Parathyroid adenoma (tissue), 2 donors: ENCODE measurements around the gene NOTCH1.

Source experiments
- H2AFZ ChIP-seq: fragments of 300-600 bp; sonication (generic); one replicate; pipeline ENCODE4 v1.7.0; 2017; ENCODE audit warnings: antibody characterized with exemption, mild to moderate bottlenecking
- H3K27ac ChIP-seq: fragments of 300-600 bp; sonication (generic); one replicate; pipeline ENCODE4 v1.7.0; 2017
- H3K27me3 ChIP-seq: fragments of 300-600 bp; sonication (generic); one replicate; pipeline ENCODE4 v1.7.0; 2017; ENCODE audit warnings: low read length; ENCODE audit not compliant: control insufficient read depth, insufficient read depth
- H3K36me3 ChIP-seq: fragments of 300-600 bp; sonication (generic); one replicate; pipeline ENCODE4 v1.7.0; 2017; ENCODE audit warnings: low read length; ENCODE audit not compliant: control insufficient read depth, insufficient read depth
- H3K4me1 ChIP-seq: fragments of 300-600 bp; sonication (generic); one replicate; pipeline ENCODE4 v1.7.0; 2017; ENCODE audit warnings: control low read depth
- H3K4me2 ChIP-seq: fragments of 300-600 bp; sonication (generic); one replicate; pipeline ENCODE4 v1.7.0; 2017; ENCODE audit warnings: low read length
- H3K4me3 ChIP-seq: fragments of 300-600 bp; sonication (generic); one replicate; pipeline ENCODE4 v1.7.0; 2017; ENCODE audit warnings: low read depth, low read length
- H3K79me2 ChIP-seq: fragments of 300-600 bp; sonication (generic); one replicate; pipeline ENCODE4 v1.7.0; 2017; ENCODE audit warnings: control low read depth
- H3K9ac ChIP-seq: fragments of 300-600 bp; sonication (generic); one replicate; pipeline ENCODE4 v1.7.0; 2017; ENCODE audit warnings: mild to moderate bottlenecking
- H3K9me3 ChIP-seq: fragments of 300-600 bp; sonication (generic); one replicate; pipeline ENCODE4 v1.7.0; 2017; ENCODE audit warnings: low read length; ENCODE audit not compliant: control insufficient read depth
- TF ChIP-seq, protein P1 (sequence below): fragments of 300-600 bp; sonication (generic); IDR thresholded peaks from one replicate; pipeline ENCODE4 v1.7.0; 2017; ENCODE audit warnings: antibody characterized with exemption, mild to moderate bottlenecking
- donor health status: primary hyperparathyroidism.

The NOTCH1 gene

DNA sequence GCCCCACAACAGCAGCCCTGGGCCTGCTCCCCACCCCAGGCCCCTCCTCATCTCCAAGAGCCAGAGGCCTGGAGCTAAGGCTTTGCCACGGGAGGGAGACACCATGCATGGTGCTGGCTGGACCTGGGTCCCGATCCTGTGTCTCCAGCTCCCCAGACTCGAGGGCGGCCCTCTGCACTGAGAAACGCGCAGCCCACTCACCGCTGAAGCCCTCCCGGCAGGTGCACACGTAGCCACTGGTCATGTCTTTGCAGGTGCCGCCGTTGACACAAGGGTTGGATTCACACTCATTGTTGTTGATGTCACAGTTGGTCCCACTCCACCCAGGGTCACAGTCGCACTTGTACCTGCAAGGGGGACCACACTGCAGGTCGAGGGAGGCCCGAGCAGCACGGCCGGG is 32.7 kb downstream of the NOTCH1 start:
- Histone ChIP-seq H3K79me2 (no peaks in the 10 kb centered on the region), H3K4me1 (no peaks in the 10 kb centered on the region), H3K9ac (no peak overlapping the region), H3K4me3 (no peak overlapping the region), H2AFZ (no peak overlapping the region), H3K4me2 (no peak overlapping the region), H3K27me3 (no peaks in the 10 kb centered on the region), H3K27ac (no peak overlapping the region), H3K9me3 (no peaks in the 10 kb centered on the region), H3K36me3 (no peaks in the 10 kb centered on the region)
- TF ChIP-seq, protein P1, sequence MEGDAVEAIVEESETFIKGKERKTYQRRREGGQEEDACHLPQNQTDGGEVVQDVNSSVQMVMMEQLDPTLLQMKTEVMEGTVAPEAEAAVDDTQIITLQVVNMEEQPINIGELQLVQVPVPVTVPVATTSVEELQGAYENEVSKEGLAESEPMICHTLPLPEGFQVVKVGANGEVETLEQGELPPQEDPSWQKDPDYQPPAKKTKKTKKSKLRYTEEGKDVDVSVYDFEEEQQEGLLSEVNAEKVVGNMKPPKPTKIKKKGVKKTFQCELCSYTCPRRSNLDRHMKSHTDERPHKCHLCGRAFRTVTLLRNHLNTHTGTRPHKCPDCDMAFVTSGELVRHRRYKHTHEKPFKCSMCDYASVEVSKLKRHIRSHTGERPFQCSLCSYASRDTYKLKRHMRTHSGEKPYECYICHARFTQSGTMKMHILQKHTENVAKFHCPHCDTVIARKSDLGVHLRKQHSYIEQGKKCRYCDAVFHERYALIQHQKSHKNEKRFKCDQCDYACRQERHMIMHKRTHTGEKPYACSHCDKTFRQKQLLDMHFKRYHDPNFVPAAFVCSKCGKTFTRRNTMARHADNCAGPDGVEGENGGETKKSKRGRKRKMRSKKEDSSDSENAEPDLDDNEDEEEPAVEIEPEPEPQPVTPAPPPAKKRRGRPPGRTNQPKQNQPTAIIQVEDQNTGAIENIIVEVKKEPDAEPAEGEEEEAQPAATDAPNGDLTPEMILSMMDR: no peak

DNA sequence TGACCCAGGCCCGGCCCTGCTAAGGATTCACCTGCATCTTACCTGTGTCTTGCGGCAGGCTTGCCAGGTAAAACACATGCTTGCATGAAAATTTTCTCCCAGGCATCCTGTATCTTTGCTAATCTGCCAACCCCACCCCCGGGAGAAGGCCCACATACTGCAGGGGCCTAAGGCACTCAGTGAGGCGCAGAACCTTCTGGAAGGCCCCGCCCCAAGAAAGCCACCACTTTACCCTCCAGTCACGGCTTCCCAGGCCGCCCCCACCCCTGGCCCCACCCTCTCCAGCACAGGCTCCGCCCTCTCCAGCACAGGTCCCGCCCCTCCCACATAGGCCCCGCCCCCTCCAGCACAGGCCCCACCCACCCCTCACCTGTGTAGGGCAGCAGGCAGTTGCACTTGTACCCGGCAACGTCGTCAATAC is 33.2 kb downstream of the NOTCH1 start:
- no peaks in the 10 kb centered on the region for H3K79me2 ChIP-seq
- no peak overlapping the region for H3K9ac ChIP-seq
- H3K9me3 ChIP-seq: no peaks in the 10 kb centered on the region
- H3K36me3 ChIP-seq: no peaks in the 10 kb centered on the region
- no peaks in the 10 kb centered on the region for H3K27me3 ChIP-seq
- peak overlapping the region; percentile 74 for H3K27ac ChIP-seq
- H3K4me3 ChIP-seq: no peak overlapping the region
- no peaks in the 10 kb centered on the region for H3K4me1 ChIP-seq
- TF ChIP-seq, protein P1: no peak
- H2AFZ ChIP-seq: no peak overlapping the region
- no peak overlapping the region for H3K4me2 ChIP-seq

DNA sequence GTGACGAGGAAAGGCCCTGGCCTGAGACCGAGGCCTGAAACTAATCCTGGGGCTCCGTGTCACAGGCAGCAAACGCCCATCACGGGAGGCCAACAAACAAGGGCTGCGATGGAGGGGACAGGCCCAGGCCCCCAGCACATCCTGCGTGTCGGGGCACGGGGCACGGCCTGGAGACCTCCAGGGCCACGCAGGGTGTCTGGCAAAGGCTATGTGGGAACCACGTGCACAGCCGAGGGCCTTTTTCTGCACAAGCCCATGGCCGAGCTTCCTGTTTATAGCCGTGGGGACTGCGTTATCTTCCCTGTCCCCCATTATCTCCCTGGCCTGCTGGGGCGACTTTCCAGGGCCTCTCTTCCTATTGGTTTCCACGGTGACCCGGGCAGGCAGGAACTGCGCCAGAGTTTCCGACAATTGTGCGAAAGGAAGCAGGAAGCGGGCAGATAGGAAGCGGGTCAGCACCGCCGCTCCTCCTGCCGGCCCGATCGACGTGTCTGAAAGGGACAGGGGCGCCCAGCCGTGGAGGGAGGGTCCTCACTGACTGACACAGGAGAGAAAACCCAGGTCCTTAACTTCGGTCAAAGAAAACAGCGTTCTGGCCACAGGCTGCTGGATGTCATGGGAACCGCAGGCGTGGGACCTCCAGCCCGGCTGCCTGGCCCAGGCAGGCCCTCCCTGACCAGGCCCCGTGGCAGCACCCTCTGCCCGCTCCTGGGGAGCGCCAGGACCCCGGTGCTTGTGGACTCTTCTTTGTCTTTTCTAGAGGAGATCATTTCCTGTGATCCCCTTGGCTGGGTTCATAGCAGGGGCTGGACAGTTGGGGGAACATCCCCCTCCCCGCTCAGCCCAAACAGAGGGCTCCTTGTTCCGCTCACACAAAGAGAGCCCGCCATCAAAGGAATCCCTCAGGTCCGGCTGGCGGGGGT is 33.9 kb downstream of the NOTCH1 start:
- H3K9ac ChIP-seq: no peak overlapping the region
- H3K9me3 ChIP-seq: no peaks in the 10 kb centered on the region
- H3K27ac ChIP-seq: peak overlapping the region; percentile 74
- no peak overlapping the region for H2AFZ ChIP-seq
- no peaks in the 10 kb centered on the region for H3K4me1 ChIP-seq
- H3K79me2 ChIP-seq: no peaks in the 10 kb centered on the region
- no peak overlapping the region for H3K4me3 ChIP-seq
- no peak overlapping the region for H3K4me2 ChIP-seq
- TF ChIP-seq, protein P1: no peak
- H3K27me3 ChIP-seq: no peaks in the 10 kb centered on the region
- no peaks in the 10 kb centered on the region for H3K36me3 ChIP-seq

DNA sequence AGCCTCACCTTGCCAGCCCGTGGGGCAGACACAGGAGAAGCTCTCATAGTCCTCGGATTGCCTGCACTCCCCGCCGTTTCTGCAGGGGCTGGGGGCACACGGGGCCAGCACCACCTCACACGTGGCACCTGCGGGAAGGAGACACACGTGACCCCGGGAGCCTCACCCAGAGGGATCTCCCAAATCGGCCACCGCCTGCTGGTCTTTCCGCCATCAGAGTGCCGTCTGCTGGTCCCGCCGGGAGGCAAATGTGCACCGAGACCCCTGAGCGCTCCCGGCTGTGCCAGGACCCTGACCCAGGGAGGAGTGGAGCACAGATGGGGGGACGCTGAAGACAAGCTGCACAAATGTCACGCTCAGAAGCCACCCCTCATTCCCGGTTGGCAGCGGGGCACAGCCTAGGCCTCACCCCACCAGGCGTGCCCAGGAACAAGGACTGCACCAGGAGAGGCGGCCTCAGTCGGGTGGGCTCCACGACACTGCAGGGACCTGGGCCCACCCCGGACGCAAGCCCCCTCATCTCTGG is 34.6 kb downstream of the NOTCH1 start:
- H3K4me1 ChIP-seq: no peaks in the 10 kb centered on the region
- peak overlapping the region; percentile 36 for H3K27ac ChIP-seq

More for the DNA sequence above, 34.6 kb downstream of the NOTCH1 start:
- H3K9ac ChIP-seq: no peak overlapping the region
- no peaks in the 10 kb centered on the region for H3K9me3 ChIP-seq
- H3K27me3 ChIP-seq: no peaks in the 10 kb centered on the region
- H3K4me3 ChIP-seq: no peak overlapping the region
- TF ChIP-seq, protein P1: no peak
- H3K36me3 ChIP-seq: no peaks in the 10 kb centered on the region
- no peak overlapping the region for H2AFZ ChIP-seq
- no peak overlapping the region for H3K4me2 ChIP-seq
- no peaks in the 10 kb centered on the region for H3K79me2 ChIP-seq
